Fibroblast of skin of abdomen (primary cell): ENCODE results near the gene PRKN.

Source experiments
- DNase-seq: peaks from one replicate; pipeline ENCODE4 v3.0.0-alpha.2; 2013

PRKN gene

DNA sequence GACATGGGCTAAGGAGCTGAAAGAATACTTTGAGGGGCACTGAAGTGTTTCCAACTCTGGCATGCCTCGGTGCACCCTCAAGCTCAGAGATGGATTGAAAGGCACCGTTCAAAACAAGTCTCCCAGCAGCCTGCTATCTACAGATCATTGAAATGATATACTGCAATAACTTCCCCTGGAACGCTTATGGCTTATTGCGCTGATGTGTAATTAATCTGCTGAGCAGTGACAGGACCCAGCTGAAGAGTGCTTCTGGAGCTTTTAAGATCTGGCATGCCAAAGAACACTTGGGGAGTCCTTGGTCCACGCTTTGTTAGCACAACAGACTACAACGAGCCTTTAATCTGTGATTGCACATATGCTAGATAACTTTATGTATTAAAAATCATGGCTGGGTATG lies 708.2 kb downstream of the PRKN start:
- no peak for DNase-seq

DNA sequence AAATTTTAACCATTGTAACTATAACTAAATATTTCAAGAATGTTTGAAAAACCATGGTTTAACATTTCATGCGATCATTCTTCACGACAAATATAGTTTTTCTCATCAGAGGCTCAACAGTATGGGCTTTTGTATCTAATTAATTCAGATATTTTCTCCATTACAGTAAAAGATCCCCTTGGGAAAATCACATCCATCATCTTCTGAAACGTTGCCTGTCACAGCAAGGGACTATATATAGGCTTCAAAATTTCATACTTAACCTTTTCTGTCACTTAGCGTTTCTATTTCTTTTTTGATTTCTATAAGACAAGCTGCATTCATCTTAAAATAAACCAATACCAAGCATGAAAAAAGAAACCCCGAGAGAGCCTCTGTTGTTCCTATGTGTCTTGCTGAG lies 710.0 kb downstream of the PRKN start:
- no peak for DNase-seq

DNA sequence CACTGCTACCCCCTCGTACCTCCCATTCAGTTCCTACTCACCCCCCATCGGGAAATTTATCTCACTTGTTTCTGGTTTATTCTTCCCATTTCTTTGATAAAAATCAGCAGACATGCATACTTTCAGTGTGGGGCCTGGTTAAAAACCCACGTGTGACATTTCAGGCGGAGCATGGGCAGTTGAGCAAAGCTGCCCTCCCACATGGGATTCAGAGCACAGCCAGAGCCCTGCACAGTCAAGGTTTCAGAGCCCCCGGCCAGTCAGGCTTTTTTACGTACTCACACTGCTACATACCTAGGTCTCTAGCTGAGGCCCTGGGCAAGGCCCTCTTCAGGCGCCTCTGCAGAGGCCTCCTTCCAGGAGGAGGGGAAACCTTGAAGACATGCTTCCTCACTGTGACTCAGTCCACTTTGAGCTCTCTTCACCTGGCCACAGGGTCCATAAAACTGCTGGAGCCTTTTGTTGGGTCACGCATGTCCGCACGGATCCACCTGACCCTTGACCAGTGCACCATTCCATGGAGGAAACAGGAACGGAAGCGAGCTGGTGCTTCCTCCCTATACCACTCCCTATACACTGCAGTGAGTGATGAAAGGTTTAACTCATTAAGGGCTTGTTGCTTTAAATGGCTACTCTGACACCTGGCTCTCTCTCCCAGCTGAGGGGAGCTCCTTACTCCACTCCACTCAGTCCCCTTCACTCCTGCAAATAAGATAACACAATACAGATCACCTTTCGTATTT lies 713.3 kb downstream of the PRKN start:
- DNase-seq = no peak

DNA sequence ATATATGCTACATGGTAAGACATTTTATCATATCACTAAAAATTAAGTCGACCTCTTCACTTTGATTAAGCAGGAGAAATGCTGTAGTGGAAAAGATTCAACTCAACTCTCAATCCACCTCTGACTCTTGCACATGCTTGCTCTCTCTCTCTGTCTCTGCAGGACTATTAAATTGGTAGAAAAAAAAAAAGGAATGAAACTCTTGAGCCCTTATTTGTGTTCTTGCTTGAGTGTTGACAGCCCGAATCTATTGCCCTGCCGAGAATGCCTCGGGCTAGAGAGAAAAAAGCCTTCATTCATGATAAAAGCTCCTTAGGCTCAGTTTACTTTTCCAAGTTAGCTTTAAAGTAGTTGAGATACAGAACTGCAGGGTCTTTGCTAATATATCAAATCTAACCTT lies 722.2 kb downstream of the PRKN start:
- no peak for DNase-seq

DNA sequence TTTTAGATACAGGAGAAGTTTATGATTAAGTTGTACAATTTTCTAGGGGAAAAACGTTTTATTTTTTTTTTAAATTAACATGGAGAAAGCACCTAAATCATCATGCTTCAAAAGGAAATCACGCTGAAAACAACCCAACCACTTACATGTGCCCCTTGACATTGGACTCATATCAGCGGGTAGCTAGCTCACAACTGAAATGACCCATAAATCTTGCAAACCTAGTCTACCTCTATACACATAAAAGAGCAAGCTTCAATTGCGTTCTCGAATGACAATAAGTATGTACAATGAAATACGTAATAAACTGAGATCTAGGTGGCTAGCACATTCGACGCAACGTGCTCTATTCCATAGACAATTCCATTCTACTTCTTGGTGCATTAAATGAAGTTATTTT lies 730.8 kb downstream of the PRKN start:
- DNase-seq = no peak

DNA sequence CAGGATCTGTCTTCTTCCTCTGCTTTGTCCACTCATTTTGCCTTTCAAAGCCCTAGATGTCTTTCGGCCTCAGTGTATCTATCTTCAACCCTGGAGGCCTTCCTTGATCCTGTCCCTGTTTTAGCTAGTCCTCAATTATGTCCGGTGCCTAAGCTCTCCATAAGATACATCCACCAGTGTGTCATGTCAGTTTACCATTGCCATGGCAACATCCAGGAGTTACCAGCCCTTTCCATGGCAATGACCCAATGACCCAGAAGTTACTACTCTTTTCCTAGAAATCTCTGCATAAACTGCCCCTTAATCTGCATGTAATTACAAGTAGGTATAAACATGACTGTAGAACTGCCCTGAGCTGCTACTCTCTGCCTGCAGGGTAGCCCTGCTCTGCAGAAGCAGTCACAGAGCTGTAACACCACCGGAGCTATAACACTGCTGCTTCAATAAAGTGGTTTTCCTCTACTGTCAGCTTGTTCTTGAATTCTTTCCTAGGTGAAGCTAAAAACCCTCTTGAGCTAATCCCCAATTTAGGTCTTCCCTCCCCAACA lies 741.6 kb downstream of the PRKN start:
- no peak for DNase-seq

DNA sequence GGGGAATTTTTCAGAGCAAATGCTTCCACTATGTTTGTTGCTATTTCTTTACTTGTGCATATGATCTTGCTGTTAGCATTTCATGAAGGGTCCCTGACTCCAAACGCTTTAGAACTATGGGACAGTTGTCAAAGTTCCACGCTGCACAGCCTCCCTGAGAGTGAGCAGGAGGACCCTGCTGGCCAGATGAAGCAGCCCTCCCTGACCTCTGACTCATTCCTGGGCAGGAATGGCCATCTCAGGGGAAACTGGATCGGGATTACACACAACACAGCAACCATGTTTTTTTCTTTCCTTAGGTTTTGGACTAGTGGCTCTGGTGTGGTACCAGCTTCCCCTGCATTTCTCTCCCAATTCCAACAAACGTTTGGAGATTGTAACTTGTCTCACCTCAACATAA lies 742.9 kb downstream of the PRKN start:
- no peak for DNase-seq

DNA sequence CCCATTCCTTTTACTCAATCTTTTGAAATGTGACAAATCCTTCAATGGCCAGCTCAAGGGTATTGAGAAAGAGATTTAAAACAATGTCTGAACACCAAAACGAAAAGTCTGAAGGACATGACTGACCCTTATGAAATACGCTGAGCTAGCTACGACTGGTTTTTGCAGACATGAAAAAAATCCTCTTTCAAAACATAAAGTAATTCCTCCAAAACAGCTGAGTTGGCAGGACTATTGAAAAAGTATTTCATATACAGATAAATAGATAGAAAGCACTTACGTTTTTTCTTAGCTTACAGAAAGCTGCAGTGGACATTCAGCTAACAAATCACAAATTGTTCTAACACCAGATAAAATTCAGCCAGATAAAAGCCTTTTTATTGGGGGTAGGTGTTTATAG lies 751.0 kb downstream of the PRKN start:
- no peak for DNase-seq

DNA sequence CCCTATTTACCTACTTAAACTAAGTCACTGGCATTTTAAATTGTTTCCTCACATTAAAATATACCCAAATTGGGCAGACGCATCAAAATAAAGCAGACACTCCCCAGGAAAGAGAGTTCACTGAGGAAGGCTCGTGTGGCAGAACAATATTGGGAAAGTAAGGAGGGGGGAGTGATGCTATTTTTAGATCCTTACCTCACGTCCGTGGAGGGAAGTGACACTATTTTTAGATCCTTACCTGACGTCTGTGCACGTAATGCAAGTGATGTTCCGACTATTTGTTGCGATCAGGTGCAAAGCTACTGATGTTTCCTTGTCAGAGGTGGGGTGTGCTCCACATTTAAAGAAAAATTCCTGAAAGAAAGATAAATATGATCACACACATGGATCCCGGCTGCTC lies 754.5 kb downstream of the PRKN start:
- no peak for DNase-seq

DNA sequence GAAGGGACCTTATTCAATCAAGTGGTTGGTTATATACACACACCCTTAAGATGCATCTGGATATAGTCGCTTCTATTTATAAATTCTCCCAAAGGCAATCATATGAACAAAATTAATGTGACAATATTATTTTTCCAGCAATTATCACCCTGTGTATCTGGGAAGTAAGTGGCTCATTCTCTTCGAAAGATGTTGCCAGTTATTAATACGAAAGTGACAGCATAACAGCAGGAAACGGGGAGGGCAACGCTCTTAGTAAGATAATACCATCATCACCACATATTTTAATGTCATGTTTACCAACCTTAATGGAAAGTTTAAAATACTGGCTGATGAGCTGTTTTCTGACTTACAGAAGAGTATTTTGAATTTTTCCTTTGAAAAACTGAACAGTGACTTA lies 756.5 kb downstream of the PRKN start:
- no peak for DNase-seq

DNA sequence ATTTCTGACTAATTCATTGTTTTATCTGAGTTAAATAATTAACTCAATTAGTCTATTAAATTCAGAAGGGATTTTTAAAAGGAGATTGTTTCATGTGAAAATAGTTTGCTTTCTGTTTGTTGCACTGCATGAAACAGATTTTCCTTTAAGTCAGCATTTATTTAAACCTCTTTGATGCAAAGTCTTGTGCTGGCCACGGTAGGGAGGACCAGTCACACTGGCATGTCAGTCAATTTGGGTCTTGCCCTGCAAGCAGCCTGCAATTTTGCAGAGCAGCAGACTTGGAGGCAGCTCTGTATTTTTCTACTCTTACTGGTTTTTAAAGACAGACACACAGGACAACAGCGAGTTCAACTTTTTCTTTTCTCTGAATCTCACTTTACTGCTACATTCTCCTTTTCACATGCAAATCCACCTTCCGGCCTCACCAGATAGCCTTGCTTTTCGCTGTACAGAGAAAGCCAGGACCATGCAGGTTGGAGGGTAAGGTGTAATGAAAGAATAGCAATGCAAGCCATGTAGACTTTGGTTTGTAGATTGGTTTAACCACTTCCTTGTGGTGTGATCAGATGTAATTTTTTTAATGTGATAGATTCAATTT lies 763.8 kb downstream of the PRKN start:
- no peak for DNase-seq

DNA sequence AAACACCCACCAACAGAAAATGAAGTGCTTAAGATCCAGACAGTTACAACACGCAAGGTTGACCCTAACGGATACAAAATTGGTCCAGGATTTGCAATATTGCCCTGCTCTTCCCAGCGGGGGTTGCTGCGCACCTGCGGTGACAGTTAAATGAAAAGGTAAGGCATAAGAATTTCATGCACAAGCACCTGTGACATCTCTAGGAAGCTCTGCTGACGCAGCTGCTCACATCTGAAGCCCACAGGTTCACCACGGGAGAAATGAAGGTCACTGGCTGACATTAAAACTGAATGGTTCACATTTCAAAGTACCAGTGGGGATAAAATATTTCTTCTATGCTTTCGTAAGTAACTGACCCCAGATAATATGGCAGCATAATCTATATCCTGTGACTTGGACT lies 764.4 kb downstream of the PRKN start:
- DNase-seq = no peak

DNA sequence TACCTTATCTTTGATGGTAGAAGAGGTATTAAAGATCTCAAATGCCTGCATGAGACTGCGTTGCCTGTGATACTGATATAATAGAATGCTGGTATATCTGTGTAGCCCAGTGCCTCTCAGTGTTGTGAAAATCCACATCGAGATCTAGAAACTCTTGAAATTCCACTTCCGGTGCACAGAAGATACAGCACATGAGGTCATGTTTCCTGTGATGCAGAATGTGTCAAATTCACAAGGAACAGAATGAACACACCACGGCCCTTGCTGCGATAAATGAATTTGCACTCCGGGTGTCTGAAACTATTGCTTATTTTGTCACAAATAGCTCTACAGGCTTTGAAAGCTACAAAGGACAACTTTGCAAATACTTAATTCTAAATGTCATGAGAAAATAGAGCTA lies 765.8 kb downstream of the PRKN start:
- DNase-seq = no peak

DNA sequence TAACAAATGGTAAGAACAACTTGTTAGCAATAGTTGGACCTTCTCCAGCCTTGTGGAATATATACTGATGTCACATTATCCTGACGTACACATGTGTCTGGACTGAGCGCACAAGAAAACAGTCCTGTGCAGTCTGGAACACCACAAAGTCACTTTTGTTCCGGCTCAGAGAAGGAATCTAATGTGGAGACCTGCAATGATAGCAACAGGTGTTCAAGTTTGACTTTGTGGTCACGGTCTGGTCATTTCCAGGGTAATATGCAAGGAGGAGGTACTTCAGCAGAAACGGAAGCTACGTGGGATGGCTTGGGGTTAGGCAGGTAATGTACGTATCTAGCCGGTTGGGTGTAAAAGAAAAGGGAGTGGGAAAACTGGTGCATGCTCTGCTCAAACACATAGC lies 766.5 kb downstream of the PRKN start:
- no peak for DNase-seq

DNA sequence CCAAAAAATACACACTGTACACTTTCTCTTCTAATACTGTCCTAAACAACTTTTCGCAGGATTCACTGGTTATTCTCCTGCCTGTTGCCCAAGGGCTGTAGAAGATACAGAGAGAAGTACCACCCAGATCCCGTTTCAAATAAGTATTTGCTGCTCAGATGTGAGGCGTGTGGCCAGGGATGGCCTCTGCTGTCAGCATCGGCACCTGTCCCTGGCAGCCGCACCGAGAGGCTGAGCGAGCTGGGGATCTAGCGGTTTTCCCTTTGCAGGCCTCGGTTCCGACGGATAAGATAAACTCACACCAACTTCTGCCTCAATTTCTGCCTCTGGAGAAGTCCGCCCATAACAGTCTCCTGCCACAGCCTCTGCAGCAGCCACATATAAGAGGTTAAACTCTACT lies 768.5 kb downstream of the PRKN start:
- no peak for DNase-seq

DNA sequence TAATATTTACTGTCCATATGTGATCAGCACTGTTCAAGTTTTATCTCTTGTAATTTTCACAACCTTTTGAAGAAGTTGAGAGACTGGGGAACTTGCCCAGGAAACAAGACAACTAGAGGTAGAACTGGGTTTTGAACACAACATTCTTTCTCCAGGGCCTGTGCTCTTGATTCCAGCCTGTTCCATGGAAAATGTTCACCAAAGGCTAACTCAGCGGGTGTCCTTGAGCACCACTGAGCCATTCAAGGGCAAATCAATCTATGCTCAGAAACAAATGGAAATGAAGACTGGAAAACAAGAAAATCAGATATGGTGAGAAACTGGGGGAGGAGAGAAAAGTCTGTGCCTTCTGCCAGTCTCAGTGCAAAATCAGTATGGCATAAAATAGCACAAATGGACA lies 771.5 kb downstream of the PRKN start:
- DNase-seq = no peak

DNA sequence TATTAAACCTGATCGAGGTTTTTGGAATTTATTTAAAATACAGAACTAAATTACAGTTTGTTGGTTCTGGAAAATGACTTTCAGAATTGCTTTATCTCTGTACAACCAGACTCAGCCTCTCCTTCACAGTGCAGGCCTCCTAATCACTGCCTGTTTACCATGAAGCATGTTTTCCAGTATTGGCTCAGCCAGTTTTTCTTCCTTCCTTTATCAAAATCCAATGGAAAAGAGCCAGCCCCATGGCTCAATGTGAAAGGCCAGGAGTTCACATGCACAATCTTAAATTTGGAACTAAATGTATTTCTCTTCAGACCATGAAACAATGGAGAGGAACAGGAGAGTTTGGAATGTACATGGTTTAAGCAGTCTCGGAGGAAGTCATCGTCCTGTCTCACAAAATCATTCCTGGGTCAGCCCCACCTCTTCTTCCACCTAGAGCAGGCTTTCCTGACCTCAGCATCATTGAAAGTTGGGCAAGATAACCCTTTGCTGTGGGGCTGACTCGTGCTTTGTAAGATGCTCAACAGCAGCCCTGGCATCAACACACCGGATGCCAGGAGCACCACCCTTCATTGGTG lies 772.8 kb downstream of the PRKN start:
- no peak for DNase-seq

DNA sequence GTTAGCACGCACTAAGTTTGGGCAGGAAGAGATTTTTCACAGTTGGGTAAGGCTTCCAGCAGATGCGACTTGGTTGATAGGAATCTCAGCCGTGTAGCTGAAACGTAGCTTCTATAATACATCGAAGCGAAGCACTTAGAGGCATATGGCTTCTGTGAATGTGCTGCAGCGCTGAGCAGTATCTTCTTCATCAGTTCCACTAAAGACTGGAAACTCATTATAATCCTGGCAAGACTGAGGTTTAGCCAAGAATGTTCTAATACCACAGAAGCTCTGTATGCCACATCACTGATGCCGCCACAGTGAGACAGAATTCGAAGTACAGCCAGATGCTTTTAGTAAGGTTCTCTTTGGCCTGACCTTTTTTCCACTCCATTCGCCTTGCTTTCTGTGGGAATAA lies 773.5 kb downstream of the PRKN start:
- peak; percentile 33 for DNase-seq

DNA sequence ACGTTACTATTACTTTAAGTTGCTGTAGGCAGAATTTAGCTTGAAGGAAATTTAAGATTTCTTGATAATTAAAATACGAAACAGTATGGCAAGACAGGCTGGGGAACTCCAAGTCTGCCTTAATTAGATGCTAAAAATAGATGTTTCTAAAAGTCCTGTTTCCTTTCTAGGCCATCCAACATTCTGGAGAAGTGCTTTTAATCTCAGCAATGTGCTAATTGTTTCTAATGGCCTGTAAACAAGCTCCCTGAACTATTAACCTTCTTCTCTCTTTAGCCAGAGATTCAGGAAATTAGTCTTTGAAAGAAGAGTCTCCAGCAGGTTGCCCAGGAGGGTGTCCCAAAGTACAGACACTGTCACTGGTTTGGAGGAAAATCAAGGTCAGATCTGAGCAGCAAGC lies 776.4 kb downstream of the PRKN start:
- DNase-seq = no peak

DNA sequence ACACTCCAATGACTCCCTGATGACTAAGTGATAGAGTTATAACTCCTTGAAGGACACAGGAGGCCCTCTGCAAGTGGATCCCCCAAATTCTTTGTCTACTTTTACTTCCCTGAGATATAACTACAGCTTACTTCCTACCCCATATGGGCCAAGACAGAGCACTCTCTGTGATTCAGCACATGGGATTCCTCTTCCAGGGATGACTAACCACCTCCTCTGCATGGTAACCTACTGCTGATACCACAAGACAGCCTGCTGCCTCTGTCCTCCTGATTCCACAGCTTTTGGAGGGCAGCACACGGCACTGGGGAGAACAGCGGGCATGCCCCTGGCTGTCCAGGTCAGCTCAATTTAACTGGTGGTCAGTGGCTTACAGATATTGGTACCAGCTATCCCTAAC lies 778.0 kb downstream of the PRKN start:
- DNase-seq = peak; percentile 58

DNA sequence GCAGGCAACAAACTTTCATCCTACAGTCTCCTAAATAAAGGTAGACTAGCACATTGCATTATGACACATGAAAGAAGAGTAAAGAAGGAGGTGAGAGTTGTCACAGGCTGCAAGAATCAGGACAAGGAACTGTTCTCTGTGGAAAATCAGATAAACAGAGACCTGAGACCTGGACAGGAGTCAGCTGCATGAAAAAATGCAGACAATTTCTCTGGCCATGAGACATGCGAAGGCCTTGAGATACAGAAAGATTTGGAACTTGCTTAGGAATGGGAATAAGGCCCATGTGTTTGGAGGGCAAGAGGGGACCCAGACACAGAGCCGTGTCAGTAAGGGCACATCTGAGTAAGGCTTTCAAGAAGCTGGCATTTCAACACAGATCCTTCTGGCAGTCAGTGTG lies 779.1 kb downstream of the PRKN start:
- DNase-seq = no peak

DNA sequence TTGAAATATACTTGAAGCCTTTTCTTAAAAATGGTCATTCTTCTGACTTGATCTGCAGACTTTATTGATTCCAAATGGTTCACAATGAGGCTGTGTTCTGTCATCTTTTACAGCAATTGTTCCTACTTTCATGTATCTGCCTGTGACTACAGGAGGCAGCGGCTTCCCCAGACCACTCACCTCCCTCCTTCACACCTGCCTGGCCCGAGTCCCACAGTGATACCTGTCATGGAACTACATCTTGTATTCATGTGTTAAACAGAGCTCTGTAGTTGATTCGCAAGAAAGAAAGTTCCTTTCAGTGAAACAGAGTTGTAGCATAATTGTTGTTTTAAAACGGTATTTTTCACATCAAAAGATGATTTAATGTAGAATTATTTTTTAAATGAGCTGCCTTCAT lies 780.2 kb downstream of the PRKN start:
- DNase-seq = no peak

DNA sequence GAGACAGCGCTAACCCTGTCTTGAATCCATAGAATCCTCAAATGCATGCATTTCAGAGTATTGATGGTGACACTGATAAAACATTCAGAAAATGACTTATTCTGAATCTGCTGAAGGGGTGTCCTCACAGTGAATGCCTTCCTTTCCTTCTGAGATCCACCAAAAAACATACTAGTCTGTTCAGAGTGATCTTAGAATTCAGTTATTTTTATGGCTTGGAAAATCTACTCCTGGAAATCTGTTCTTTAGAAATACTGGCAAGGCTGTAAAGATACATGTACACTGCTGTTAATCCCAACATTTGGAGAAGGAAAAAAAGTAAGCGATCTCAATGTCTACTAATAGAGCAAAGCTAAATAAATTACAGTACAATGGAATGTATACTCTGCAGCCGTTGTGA lies 781.1 kb downstream of the PRKN start:
- no peak for DNase-seq

DNA sequence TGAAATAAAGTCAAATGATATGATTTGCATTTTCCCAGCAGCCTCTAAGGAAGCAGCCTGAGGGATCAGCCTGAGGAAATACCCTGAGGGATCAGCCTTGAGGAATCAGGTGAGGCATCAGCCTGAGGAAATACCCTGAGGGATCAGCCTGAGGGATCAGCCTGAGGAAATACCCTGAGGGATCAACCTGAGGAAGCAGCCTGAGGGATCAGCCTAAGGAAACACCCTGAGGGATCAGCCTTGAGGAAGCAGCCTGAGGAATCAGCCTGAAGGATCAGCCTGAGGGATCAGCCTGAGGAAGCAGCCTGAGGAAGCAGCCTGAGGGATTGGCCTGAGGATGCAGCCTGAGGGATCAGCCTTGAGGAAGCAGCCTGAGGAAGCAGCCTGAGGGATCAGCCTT lies 784.0 kb downstream of the PRKN start:
- DNase-seq = no peak
